Chondrocyte (in vitro differentiated cells): ENCODE data around the gene ANP32A. TPM values are rescaled to one million over a fixed set of nuclear protein-coding genes. Genes with fewer than 3 reads are reported as not detected.

Experiments used
- DNase-seq: peaks from one replicate; pipeline ENCODE4 v3.0.0; 2021; ENCODE audit warnings: mixed read lengths, low spot score
- H3K27ac Mint-ChIP-seq: one replicate; pipeline ENCODE4 v1.8.0; 2021; ENCODE audit warnings: mild to moderate bottlenecking, moderate library complexity, mixed read lengths; ENCODE audit not compliant: unreplicated experiment
- H3K27me3 Mint-ChIP-seq: 2 replicates; pipeline ENCODE4 v1.8.0; 2021; ENCODE audit warnings: low read depth, mixed read lengths
- H3K36me3 Mint-ChIP-seq: 2 replicates; pipeline ENCODE4 v1.8.0; 2021; ENCODE audit warnings: low read depth, mixed read lengths
- H3K4me1 Mint-ChIP-seq: 2 replicates; pipeline ENCODE4 v1.8.0; 2021; ENCODE audit warnings: low read depth, mild to moderate bottlenecking, mixed read lengths
- H3K4me3 Mint-ChIP-seq: one replicate; pipeline ENCODE4 v1.8.0; 2021; ENCODE audit warnings: mild to moderate bottlenecking, moderate library complexity, mixed read lengths; ENCODE audit not compliant: unreplicated experiment
- H3K9me3 Mint-ChIP-seq: 2 replicates; pipeline ENCODE4 v1.8.0; 2021; ENCODE audit warnings: low read depth, mixed read lengths
- CTCF ChIP-seq: fragments of 200-600 bp; sonication (generic); IDR thresholded peaks from 2 replicates; pipeline ENCODE4 v1.5.0; 2021; ENCODE audit warnings: antibody characterized with exemption, mild to moderate bottlenecking, moderate library complexity
- total RNA-seq: library from RNA; stranded (reverse); gene quantifications from 3 replicates; pipeline ENCODE4 v1.2.1, GENCODE V29; 2021

ANP32A gene
- total RNA-seq, 1 donor from 2014 or later, result 117 TPM

- Mint-ChIP-seq H3K27ac (no peak overlapping the region), H3K4me3 (peak overlapping the region; percentile 31), H3K36me3 (no peaks in the 10 kb centered on the region), H3K9me3 (peaks cover 4% of the 10 kb centered on the region), H3K4me1 (peaks cover 6% of the 10 kb centered on the region), H3K27me3 (peaks cover 18% of the 10 kb centered on the region)
- DNase-seq, result no peak
- TF ChIP-seq CTCF, result no peak
Observed at GRCh38 chr15:68842958-68843357, 22.3 kb upstream of the ANP32A start.

- DNase-seq, result no peak
- Mint-ChIP-seq H3K9me3 (peaks cover 20% of the 10 kb centered on the region), H3K4me3 (no peak overlapping the region), H3K27me3 (peaks cover 3% of the 10 kb centered on the region), H3K27ac (no peak overlapping the region), H3K4me1 (no peaks in the 10 kb centered on the region), H3K36me3 (peaks cover 9% of the 10 kb centered on the region)
- no peak for TF ChIP-seq CTCF
Observed at GRCh38 chr15:68834346-68834745, 13.7 kb upstream of the ANP32A start.

- Mint-ChIP-seq H3K27ac (no peak overlapping the region), H3K27me3 (no peaks in the 10 kb centered on the region), H3K4me1 (no peaks in the 10 kb centered on the region), H3K4me3 (no peak overlapping the region), H3K9me3 (peaks cover 20% of the 10 kb centered on the region), H3K36me3 (peaks cover 9% of the 10 kb centered on the region)
- no peak for DNase-seq
- TF ChIP-seq CTCF, result no peak
Observed at GRCh38 chr15:68833700-68834331, 13.1 kb upstream of the ANP32A start.

GRCh38 chr15:68830141-68830785 is 9.6 kb upstream of the ANP32A start:
- no peak for TF ChIP-seq CTCF
- Mint-ChIP-seq H3K27ac (no peak overlapping the region), H3K27me3 (no peaks in the 10 kb centered on the region), H3K4me3 (no peak overlapping the region), H3K9me3 (peaks cover 5% of the 10 kb centered on the region), H3K36me3 (no peaks in the 10 kb centered on the region), H3K4me1 (no peaks in the 10 kb centered on the region)
- no peak for DNase-seq

- no peaks in the 10 kb centered on the region for H3K4me1 Mint-ChIP-seq
- no peaks in the 10 kb centered on the region for H3K27me3 Mint-ChIP-seq
- no peak overlapping the region for H3K4me3 Mint-ChIP-seq
- H3K9me3 Mint-ChIP-seq, result no peaks in the 10 kb centered on the region
- no peak overlapping the region for H3K27ac Mint-ChIP-seq
- DNase-seq, result no peak
- TF ChIP-seq CTCF, result peak; percentile 62
- no peaks in the 10 kb centered on the region for H3K36me3 Mint-ChIP-seq
Observed at GRCh38 chr15:68829068-68829467, 8.4 kb upstream of the ANP32A start.
